H1 (cell line): ENCODE measurements around the gene MBTPS1. TPM values are rescaled to one million over a fixed set of nuclear protein-coding genes. Genes with fewer than 3 reads are reported as not detected.

Experiments
- CTCF ChIA-PET: fragments of 300-600 bp; sonication (Branson Sonifier 250); formaldehyde crosslinking; loops from one replicate; lab custom pipeline; 2021; ENCODE audit not compliant: partially characterized antibody; lab: Charles Lee
- POLR2A ChIA-PET: fragments of 300-600 bp; sonication (Branson Sonifier 250); formaldehyde crosslinking; loops from one replicate; lab custom pipeline; 2021; ENCODE audit warnings: inconsistent platforms; ENCODE audit not compliant: partially characterized antibody; lab: Charles Lee
- DNase-seq, 2 experiments: peaks; one replicate each; pipeline versions ENCODE4 v3.0.0 to v3.0.0-alpha.2; 2010 to 2022; ENCODE audit warnings: low spot score in 2 of 2, low read depth in 1 of 2, mixed read lengths in 1 of 2
- FAIRE-seq: peaks from 2 replicates; lab custom pipeline; 2011; peaks lifted over from hg19 to GRCh38; lab: Jason Lieb, UNC
- H2AFZ ChIP-seq: 2 replicates; pipeline ENCODE4 v1.8.1; 2012; ENCODE audit warnings: low read length, inconsistent platforms
- H2AK5ac ChIP-seq: 2 replicates; pipeline ENCODE4 v1.6.1; 2013; ENCODE audit warnings: low read depth, low read length
- H2BK120ac ChIP-seq: replicated peaks from 2 replicates; pipeline ENCODE3; 2013; ENCODE audit warnings: low read depth, low read length, inconsistent platforms
- H2BK12ac ChIP-seq: 2 replicates; pipeline ENCODE4 v1.6.1; 2013; ENCODE audit warnings: low read depth, low read length
- H2BK15ac ChIP-seq: 2 replicates; pipeline ENCODE4 v1.6.1; 2013; ENCODE audit warnings: low read length
- H2BK20ac ChIP-seq: 2 replicates; pipeline ENCODE4 v1.6.1; 2013; ENCODE audit warnings: low read length
- H2BK5ac ChIP-seq: 2 replicates; pipeline ENCODE4 v1.6.1; 2013; ENCODE audit warnings: low read depth, low read length
- H3K14ac ChIP-seq: 2 replicates; pipeline ENCODE4 v1.6.1; 2013; ENCODE audit warnings: inconsistent platforms; ENCODE audit not compliant: insufficient read length
- H3K18ac ChIP-seq: 2 replicates; pipeline ENCODE4 v1.6.1; 2013; ENCODE audit warnings: low read length; ENCODE audit errors: extremely low read depth
- H3K23ac ChIP-seq: 2 replicates; pipeline ENCODE4 v1.6.1; 2013; ENCODE audit warnings: inconsistent platforms; ENCODE audit not compliant: insufficient read length
- H3K23me2 ChIP-seq: 2 replicates; pipeline ENCODE4 v1.6.1; 2013; ENCODE audit warnings: low read depth, low read length
- H3K27ac ChIP-seq: 2 replicates; pipeline ENCODE4 v1.6.1; 2011; ENCODE audit warnings: low read depth, low read length, inconsistent platforms
- H3K27me3 ChIP-seq, 4 experiments: replicated peaks in 1 of 4; 1 replicate in 1 of 4; 2 replicates in 3 of 4; pipeline versions ENCODE4 v1.6.1 to v1.8.1; 2011 to 2013; ENCODE audit warnings: low read length in 3 of 4, mild to moderate bottlenecking in 3 of 4, inconsistent platforms in 2 of 4, mixed read lengths in 2 of 4, moderate library complexity in 1 of 4; ENCODE audit not compliant: control insufficient read depth in 3 of 4, insufficient read depth in 3 of 4; ENCODE audit errors: extremely low read depth in 1 of 4
- H3K36me3 ChIP-seq, 4 experiments: 2 replicates each; pipeline versions ENCODE4 v1.6.1 to v1.8.1; 2011 to 2013; ENCODE audit warnings: mild to moderate bottlenecking in 4 of 4, low read length in 3 of 4, moderate library complexity in 2 of 4, control low read depth in 1 of 4, inconsistent platforms in 1 of 4; ENCODE audit not compliant: insufficient read depth in 4 of 4, control insufficient read depth in 2 of 4
- H3K4ac ChIP-seq: replicated peaks from 2 replicates; pipeline ENCODE3; 2013; ENCODE audit warnings: low read length, low read depth, mixed read lengths, inconsistent platforms; ENCODE audit not compliant: insufficient read length
- H3K4me1 ChIP-seq, 4 experiments: replicated peaks in 1 of 4; 1 replicate in 1 of 4; 2 replicates in 3 of 4; pipeline versions ENCODE4 v1.6.1 to v1.8.1; 2011 to 2013; ENCODE audit warnings: low read length in 3 of 4, inconsistent platforms in 2 of 4, mixed read lengths in 1 of 4; ENCODE audit not compliant: insufficient read depth in 4 of 4, control insufficient read depth in 3 of 4
- H3K4me2 ChIP-seq, 2 experiments: 2 replicates each; pipeline versions ENCODE4 v1.6.1 to v1.8.1; 2011 to 2013; ENCODE audit warnings: low read depth in 2 of 2, low read length in 2 of 2, control low read depth in 1 of 2, inconsistent platforms in 1 of 2, mild to moderate bottlenecking in 1 of 2; ENCODE audit not compliant: insufficient read depth in 1 of 2
- H3K4me3 ChIP-seq, 4 experiments: fragments of 200-600, 300-600 bp in 1 of 4; sonication (generic), shearing (Covaris generic), sonication (Bioruptor Twin) in 1 of 4; 2 replicates each; pipeline versions ENCODE4 v1.5.1 to v1.8.1; 2011 to 2016; ENCODE audit warnings: low read length in 4 of 4, low read depth in 3 of 4, control low read depth in 2 of 4, inconsistent platforms in 2 of 4, mild to moderate bottlenecking in 2 of 4, mixed read lengths in 1 of 4, moderate library complexity in 1 of 4; ENCODE audit not compliant: insufficient read depth in 2 of 4; ENCODE audit errors: extremely low read depth in 1 of 4
- H3K56ac ChIP-seq: replicated peaks from 2 replicates; pipeline ENCODE3; 2013; ENCODE audit warnings: low read depth, mild to moderate bottlenecking, mixed read lengths, low read length, inconsistent platforms; ENCODE audit not compliant: insufficient read length
- H3K79me1 ChIP-seq: 2 replicates; pipeline ENCODE4 v1.6.1; 2013; ENCODE audit warnings: low read depth, low read length, control low read depth
- H3K79me2 ChIP-seq, 2 experiments: 2 replicates each; pipeline versions ENCODE4 v1.6.1 to v1.8.1; 2012 to 2013; ENCODE audit warnings: low read length in 2 of 2, mild to moderate bottlenecking in 2 of 2, inconsistent platforms in 1 of 2; ENCODE audit not compliant: insufficient read depth in 2 of 2, control insufficient read depth in 1 of 2
- H3K9ac ChIP-seq, 4 experiments: replicated peaks in 1 of 4; 1 replicate in 1 of 4; 2 replicates in 3 of 4; pipeline versions ENCODE4 v1.6.1 to v1.8.1; 2011 to 2013; ENCODE audit warnings: low read depth in 3 of 4, low read length in 3 of 4, control low read depth in 2 of 4, mild to moderate bottlenecking in 2 of 4, moderate library complexity in 2 of 4, inconsistent platforms in 1 of 4; ENCODE audit errors: extremely low read depth in 1 of 4
- H3K9me3 ChIP-seq, 2 experiments: 2 replicates each; pipeline versions ENCODE4 v1.6.1 to v1.8.1; 2012 to 2013; ENCODE audit warnings: mild to moderate bottlenecking in 2 of 2, moderate library complexity in 2 of 2, control low read depth in 1 of 2, inconsistent platforms in 1 of 2, low read depth in 1 of 2, low read length in 1 of 2, mixed read lengths in 1 of 2; ENCODE audit not compliant: insufficient read depth in 2 of 2
- H4K20me1 ChIP-seq, 2 experiments: replicated peaks in 1 of 2; 2 replicates each; pipeline versions ENCODE3 to v1.8.1; 2011 to 2013; ENCODE audit warnings: inconsistent platforms in 2 of 2, low read length in 2 of 2, mild to moderate bottlenecking in 1 of 2; ENCODE audit not compliant: insufficient read depth in 2 of 2, control insufficient read depth in 1 of 2
- H4K5ac ChIP-seq: 2 replicates; pipeline ENCODE4 v1.6.1; 2013; ENCODE audit warnings: low read length, low read depth, mixed read lengths, inconsistent platforms; ENCODE audit not compliant: insufficient read length
- H4K8ac ChIP-seq: 2 replicates; pipeline ENCODE4 v1.8.0; 2013; ENCODE audit warnings: mild to moderate bottlenecking, moderate library complexity, low read length, inconsistent platforms; ENCODE audit not compliant: insufficient read depth; ENCODE audit errors: extremely low read depth
- H4K91ac ChIP-seq: replicated peaks from 2 replicates; pipeline ENCODE3; 2013; ENCODE audit warnings: low read length, mixed read lengths, inconsistent platforms; ENCODE audit not compliant: insufficient read length
- ATF2 ChIP-seq: IDR thresholded peaks from 2 replicates; pipeline ENCODE4 v1.6.1; 2012; ENCODE audit warnings: low read length, inconsistent platforms
- EZH2 ChIP-seq: fragments of 200-600 bp; sonication (generic); IDR thresholded peaks from 2 replicates; pipeline ENCODE4 v1.7.1; 2012; ENCODE audit warnings: low read depth, mild to moderate bottlenecking, moderate library complexity, low read length, inconsistent platforms; ENCODE audit not compliant: severe bottlenecking
- POLR2A ChIP-seq, 2 experiments: IDR thresholded peaks; 1 replicate in 1 of 2; 2 replicates in 1 of 2; pipeline ENCODE4 v1.6.1; 2011; ENCODE audit warnings: low read depth in 2 of 2, low read length in 2 of 2, mild to moderate bottlenecking in 2 of 2; ENCODE audit errors: control extremely low read depth in 1 of 2
- WGBS, 2 experiments: shearing (Covaris generic) in 1 of 2; methylation state at CpG; one replicate each; pipeline versions ENCODE4 v1.1.6 to v1.1.7; 2013 to 2015; ENCODE audit warnings: low lambda C conversion rate in 2 of 2, mixed read lengths in 2 of 2, inconsistent platforms in 1 of 2, low coverage in 1 of 2, missing lambda C conversion rate in 1 of 2; ENCODE audit not compliant: insufficient replicate concordance in 2 of 2, insufficient coverage in 1 of 2, insufficient read length in 1 of 2; ENCODE audit errors: extremely low coverage in 1 of 2, missing lambda C conversion rate in 1 of 2; 5-methylcytosine and 5-hydroxymethylcytosine counted together
- polyA plus RNA-seq, 7 experiments: library from polyadenylated mRNA; depleted of rRNA in 3 of 7; stranded (reverse) in 5 of 7; unstranded in 2 of 7; fragments of >200 nt in 5 of 7; fragments of 200-250 nt in 2 of 7; gene quantifications; 1 replicate in 5 of 7; 2 replicates in 1 of 7; 4 replicates in 1 of 7; pipeline versions ENCODE4 v1.2.1 to v1.2.3, GENCODE V29; 2011 to 2013; ENCODE audit warnings: missing spikeins in 2 of 7, mixed read lengths in 2 of 7
- total RNA-seq: library from RNA; stranded (reverse); fragmentation: NEBNext Ultra II Directional; extraction: Animal tissue kit (Norgen Biotek cat#: 25700); gene quantifications from 2 replicates; pipeline ENCODE4 v1.2.1, GENCODE V29; 2021

Gene MBTPS1
- total and polyA plus RNA-seq, 2 of the 8 experiments (the other 6 are each of a cell fraction or from before 2014, with no cell fraction given): 30.6 to 53.3 TPM

- Histone ChIP-seq H2BK15ac (no peak overlapping the region), H2BK5ac (no peak overlapping the region; the same call in 1 of the 2 replicates), H3K36me3 (peaks cover 8 to 40% (median 21%) of the 10 kb centered on the region in 4 experiments), H3K4me1 (no peaks in the 10 kb centered on the region), H2AFZ (no peak overlapping the region), H3K79me2 (no peaks in the 10 kb centered on the region), H2BK120ac (no peak overlapping the region), H2AK5ac (no peak overlapping the region), H3K56ac (no peak overlapping the region), H3K18ac (no peak overlapping the region), H3K27ac (no peak overlapping the region), H3K27me3 (no peaks in the 10 kb centered on the region), H4K91ac (no peak overlapping the region), H4K5ac (no peak overlapping the region), H3K79me1 (no peaks in the 10 kb centered on the region), H2BK20ac (no peak overlapping the region), H3K4ac (no peak overlapping the region), H3K9me3 (no peaks in the 10 kb centered on the region), H3K14ac (no peak overlapping the region), H3K4me3 (no peak overlapping the region), H3K23ac (no peak overlapping the region), H2BK12ac (no peak overlapping the region), H3K9ac (no peak overlapping the region), H3K4me2 (no peak overlapping the region), H4K20me1 (peaks cover 1 to 8% of the 10 kb centered on the region in 2 experiments), H4K8ac (no peak overlapping the region), H3K23me2 (no peaks in the 10 kb centered on the region; the same call in 1 of the 2 replicates)
- 90% methylated on average over 11 of the region's 11 CpGs; no CpG with 5 or more reads in 1 of the 2 experiments for whole genome bisulfite sequencing, 2 experiments
- TF ChIP-seq POLR2A (IDR thresholded peaks at IDR 0.05; ENCODE audit: control extremely low read depth in 1 of 2, low read depth in 2 of 2, low read length in 2 of 2) (no peak), ATF2 (no peak), EZH2 (no peak)
- ChIA-PET POLR2A (no interaction called here), CTCF (interaction anchor here (0.7 to 21.4 kb wide), 10 partner anchors 9 to 560 kb away, joined by 3 to 366 read pairs (median 4); partner anchors contain the start of genes OSGIN1 and SLC38A8)
- FAIRE-seq: no peak
- DNase-seq: no peak
Measured at GRCh38 chr16:84058664-84059063, 58.1 kb downstream of the MBTPS1 start.
